Epidermal melanocyte (primary cell): Measurements from ENCODE around the gene YKT6.

ENCODE experiments used
- DNase-seq: peaks from one replicate; pipeline ENCODE4 v3.0.0; 2011; ENCODE audit warnings: low spot score; ENCODE audit not compliant: insufficient read length

The YKT6 gene

DNA sequence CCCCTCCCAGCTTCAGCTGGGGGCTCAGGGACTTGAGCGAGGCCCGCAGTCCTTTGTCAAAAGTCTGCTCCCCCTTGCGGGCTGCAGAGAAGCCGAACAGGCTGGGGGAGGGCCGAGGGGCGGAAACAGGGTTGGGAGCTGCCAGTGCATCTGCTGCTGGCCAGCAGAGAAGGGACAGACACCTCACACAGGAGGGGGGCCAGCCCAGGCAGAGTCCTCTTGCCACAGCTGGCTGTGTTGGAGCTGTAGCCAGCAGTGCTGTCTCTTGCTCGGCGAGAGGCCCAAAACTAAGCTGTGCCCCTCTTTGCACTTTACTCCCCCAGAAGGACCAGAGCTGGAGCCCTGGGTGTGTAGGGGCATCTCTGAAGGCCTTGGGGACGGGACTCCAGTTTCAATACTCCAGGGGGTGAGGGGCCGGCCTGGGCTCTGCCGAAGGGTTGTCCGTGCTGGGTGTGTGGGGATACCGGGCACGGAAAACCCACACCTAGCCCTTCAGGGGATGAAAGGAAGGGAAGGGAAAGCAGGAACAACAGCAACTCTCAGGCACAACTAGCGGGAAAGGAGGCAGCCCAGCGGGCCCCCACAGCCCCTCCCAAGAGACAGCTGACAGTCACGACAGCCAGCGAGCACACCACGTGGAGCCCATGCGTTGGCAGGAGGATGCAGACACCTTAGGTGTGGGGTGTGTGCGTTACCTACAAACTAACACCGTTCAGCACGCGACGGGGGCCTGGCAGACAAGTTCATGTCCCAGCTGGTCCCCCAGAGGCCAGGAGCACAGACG is 17.8 kb downstream of the YKT6 start:
- no peak for DNase-seq

DNA sequence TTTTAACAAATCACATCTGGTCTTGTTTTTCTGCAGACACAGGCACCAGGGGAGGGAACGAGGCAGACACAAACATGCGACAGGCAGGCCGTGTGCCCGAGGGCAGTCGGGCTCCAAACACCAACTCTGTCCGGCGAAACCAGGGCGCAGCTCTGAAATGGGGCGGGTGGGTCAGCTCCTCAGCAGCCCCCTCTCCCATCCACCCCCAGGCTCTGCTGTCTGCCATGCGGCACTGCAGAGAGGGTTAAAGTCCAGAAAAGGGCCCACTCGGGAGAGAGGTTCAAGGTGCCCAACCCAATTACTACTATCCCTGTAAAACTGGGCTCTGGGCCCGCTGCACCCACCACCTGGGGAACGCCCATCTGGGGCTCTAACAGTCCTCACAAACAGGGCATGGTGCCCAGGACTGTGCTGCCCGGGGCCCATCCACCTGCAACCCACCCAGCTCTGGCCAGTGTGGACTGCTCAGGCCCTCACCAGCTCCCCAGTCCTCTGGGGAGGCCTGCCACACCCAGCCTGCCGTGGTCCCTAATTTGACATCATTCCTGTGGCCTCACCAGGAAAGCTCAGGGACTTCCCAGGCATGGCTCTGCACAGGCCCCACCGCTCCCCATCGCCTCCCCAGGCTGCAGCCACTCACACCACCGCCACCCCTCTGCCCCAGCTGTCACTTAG is 18.7 kb downstream of the YKT6 start:
- no peak for DNase-seq

DNA sequence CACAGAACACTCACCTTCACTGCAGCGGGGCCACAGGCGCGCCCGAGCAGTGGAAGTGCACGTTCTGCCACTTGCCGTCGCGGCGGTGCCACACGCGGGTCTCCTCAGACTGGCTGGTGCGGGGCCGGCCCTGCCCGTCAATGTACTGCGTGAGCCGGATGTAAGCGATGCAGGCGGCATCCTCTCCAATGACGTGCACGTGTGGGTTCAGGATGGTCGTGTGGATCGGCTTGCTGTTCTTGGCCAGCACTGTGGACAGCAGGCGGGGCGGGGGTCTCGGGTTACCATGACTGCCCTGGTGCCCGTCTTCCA is 19.2 kb downstream of the YKT6 start:
- DNase-seq: no peak

DNA sequence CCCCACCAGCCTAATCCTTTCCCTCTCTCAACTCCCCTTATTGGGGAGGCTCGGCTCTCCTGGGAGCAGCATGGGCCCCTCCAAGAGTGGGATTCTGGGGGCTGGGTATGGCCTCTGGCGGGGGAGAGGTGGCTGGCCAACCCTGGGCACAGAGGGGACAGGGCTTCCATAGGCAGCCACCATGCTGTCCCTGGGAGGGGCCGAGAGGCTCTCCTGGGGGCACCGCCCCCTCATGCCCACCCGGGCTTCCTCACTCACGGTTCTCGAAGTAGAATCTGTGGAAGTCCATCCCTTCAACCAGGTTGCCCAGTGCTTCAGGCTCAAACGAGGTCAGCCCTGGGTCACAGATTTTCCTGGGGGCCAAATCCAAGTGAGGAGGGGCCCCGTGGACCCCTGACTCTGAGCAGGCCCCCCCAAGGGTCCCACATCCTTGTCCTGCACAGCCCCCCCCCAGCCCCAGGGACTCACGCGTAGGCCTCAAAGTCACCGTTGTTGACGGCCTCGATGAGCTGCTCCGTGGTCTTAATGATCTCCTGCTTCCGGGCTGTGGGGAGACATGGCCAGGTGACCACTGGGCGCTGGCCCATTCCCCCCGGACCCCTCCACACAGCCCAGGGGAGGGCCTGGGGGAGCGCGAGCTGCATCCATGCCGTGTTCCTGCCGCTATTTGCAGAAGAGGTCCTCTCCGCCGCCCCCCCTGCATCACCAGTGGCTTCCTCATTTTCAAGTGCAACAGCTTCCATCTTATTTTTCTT is 19.8 kb downstream of the YKT6 start:
- no peak for DNase-seq

DNA sequence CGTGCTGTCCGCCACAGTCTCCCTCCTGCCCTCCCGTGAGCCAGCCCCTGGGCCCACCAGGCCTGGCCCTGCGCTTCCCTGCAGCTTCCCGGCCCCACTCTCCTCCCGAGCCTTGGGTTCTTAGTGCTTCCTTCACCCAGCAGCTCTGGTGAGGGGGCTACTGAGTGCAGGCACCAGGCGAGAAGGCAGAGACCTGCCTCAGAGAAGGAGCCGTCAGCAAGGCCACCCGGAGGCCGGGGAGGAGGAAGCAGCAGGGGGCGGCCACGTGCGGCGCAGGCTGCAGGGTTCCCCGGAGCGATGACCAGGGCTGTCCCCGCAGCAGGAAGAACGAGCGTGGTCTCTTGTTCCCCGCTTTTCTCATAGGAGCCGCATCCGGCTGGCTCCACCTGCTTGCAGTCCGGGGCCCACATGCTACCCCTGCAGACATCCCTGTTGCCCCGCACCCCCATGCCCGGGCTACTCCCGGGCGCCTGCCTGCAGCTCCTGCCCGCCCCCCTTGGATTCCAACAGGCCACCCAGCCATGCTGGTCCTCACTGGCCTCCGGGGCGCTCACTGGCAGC is 20.5 kb downstream of the YKT6 start:
- no peak for DNase-seq

DNA sequence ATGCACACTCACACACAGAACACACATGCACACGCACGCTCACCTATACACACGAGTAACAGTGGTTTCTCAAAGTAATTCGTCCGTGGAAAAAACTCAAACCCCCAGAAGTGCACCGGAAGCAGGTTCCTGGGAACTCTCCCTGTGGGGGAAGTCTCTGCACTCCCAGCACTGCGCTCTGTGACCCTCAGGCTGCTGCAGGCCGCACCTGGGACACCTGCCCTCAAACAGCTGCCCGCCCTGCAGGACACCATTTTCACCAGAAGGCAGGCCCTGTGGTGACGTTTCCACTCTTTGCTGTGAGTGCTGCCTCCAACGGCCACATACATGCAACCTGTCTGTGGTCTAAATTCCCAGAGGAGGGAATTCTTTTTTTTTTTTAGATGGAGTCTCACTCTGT is 21.3 kb downstream of the YKT6 start:
- DNase-seq: no peak

DNA sequence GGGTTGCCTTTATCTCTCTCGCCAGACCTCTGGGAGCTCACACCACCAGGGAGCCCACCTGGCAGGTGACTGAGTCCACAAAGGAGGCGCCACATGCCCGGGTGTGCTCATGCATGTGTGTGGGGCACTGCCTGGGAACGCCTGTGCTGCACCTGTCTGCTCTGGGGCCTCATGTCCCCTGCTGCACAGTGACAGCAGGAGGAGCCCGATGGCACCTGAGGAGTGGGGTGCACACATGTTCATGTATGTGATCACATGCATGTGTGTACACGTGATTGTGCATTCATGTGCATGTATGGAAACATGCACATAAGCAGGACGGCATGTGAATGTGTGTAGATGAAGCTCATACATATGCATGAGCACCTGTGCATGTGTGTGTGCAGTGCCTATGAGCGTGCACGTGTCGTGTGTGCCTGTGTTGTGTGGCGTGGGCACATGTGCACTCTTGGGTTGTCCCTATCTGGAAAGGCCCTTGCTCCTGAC is 22.0 kb downstream of the YKT6 start:
- DNase-seq: no peak

DNA sequence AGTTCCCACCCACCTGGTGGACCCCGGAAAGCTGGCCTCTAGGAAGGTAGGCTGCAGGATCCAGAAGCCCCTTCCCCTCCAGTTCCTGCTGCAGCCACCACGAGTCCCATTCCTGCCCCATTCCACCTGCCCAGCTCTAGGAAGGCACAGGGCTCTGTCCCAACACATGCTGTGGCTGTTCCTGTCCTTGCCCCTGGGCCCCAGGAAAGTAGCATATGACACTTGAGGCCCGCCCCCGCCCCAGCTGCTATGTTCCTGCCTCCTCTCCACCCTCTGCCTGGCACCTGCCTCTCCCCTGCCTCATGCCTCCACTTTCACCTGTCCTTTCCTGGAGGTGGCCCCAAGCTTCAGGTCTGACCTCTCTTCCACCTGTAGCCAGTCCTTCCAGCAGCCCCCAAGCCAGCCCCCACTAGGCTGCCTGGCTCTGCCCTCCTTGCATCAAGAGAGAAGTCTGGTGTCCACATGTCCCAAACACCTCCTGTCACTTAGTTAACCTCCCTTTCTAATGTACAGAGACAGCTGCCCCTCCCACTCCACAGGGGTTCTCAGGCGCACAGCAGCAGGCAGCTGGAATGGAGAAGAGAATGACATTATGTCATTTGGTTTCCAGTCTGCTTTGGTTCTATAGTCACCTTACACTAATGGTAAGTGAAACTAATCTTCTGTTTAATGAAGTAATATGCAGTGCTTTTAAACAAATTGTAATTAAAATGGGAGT is 22.7 kb downstream of the YKT6 start:
- DNase-seq: no peak

DNA sequence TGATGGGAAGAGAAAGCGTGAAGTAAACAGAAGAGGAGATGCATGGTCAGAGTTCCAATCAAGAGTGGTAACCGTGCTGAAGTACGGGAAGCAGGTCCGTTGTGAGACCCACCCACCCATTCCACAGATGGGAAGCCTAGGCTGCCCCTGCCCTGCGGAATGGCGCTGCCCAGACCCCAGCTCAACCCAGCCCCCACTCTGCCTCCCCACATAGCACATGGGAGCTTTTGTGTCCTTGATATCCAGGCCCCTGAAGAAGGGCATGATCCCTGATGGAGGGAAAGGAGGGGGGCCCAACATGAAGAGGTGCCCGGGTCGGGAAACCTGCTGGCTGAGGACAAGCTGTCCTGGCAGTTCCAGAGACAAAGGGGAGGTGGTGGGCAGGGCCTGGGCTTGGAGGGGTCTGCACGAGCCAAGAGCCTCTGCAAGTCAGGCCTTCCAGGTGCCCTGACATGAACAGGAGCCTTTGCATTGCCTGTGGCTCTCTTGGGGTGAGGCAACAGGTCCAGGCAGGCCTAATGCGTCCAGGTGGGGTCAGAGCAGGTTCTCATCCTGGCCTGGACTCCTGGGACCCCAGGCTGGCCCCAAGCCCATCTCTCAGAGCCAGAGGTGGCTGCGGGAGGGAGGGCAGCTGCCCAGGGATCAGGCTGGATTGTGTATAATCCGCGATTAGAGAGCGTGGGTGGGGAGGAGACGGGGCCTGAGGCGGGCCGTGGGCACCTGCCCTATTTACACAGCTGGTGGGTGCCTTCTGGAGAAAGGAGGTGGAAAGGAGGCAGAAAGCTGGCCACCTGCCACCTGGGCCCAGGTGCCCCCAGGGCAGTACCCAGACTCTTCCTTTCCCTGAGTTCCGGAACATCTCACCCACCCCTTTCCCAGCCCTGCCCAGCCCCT is 23.5 kb downstream of the YKT6 start:
- DNase-seq: no peak

DNA sequence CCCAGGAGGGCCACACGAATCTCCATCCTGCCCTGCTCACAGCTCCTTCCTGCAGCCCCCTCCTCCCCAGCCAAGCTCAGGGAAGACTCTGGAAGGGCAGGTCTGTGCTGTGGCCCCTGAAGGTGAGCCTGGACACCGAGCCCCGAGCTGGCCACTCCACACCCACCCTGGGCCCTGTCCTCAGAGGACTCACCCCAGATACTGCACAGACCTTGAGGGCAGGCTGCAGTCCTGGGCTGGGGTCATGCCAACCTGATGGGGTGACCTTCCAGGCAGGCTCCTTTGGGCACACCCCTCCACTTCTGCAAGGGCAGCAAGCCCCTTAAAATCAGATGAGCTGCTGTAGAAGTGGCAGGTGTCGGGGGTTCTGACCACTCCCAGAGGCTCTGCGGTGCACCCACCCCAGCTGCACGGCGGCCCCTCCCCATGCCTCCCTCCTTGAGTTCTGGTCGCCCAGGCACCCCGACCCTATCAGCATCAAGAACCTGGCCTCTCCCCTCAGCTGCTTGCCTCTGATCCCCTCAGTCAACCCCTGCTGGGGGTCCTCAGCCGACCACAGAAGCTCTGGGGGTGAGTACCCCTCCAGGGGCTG is 24.3 kb downstream of the YKT6 start:
- no peak for DNase-seq

DNA sequence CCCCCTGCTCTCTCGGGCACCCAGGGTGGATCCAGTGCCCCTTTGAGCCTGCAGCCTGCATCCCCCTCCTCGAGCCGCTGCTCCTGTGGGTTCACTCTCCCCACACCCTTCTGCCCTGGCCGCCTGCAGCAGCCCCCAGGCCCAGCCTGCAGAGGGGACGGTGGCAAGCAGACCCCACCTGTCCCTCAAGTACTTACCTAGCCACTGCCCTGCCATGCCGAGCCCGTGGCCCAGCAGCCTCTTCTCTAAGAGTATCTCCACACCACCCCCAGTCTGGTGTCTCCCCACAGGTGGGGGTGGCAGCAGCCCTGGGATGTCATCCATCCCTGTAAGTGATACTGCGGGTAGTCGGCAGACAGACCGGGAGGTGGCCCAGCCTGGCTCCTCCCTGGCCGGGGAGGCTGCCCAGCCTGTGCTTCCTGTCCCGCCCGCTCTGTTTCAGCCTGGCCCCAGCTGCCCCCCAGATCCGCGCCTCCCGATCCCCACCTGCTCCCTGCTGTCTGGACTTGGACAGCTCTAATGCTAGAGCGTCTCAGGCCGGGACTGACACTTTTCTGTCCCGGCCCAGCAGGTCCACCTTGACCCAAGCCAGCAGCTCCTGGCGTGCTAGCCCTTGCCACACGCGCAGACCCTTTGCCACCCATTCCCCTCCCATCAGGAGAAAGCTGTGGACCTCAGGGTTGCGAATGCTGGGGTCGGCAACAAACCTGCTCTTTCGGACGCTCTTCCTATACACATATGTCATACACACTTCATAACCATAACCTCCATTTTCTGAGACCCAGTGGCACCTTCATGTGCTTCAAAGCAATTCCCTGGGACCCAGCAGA is 25.0 kb downstream of the YKT6 start:
- no peak for DNase-seq

DNA sequence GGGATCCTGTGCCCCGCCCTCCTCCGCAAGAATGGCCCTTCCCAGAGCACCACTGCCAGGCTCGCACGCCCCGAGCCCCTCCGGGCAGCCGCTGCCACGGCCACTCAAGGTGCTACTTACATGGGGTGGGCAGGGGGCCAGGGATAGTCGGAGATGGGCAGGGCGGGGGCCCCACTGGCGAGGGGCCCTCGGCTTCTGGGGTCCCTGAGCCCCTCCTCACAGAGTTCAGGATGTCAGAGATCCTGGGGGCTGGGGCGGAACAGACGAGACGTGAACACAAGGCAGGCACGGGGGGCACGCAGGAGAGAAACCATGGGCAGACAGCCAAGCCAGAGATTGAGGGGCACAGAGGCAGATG is 25.6 kb downstream of the YKT6 start:
- no peak for DNase-seq

DNA sequence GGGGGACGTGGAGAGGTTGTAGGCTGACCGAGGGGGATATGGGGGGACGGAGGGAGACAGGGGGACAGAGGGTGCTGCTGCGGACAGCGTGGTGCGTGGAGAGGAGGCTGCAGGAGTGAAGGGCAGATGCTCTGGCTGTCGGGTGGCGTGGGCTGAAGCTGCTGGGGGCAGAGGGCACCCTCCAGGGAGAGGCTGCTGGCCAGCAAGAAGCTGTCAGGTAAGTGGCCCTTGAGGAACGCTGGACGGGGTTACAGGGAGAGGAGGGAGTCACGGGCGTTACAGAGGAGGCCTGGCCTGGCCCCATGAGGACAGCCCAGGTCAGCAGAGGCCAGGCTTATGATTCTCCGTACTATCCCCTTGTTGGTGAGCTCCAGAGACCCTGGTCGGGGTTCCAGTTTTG is 27.1 kb downstream of the YKT6 start:
- DNase-seq: no peak

DNA sequence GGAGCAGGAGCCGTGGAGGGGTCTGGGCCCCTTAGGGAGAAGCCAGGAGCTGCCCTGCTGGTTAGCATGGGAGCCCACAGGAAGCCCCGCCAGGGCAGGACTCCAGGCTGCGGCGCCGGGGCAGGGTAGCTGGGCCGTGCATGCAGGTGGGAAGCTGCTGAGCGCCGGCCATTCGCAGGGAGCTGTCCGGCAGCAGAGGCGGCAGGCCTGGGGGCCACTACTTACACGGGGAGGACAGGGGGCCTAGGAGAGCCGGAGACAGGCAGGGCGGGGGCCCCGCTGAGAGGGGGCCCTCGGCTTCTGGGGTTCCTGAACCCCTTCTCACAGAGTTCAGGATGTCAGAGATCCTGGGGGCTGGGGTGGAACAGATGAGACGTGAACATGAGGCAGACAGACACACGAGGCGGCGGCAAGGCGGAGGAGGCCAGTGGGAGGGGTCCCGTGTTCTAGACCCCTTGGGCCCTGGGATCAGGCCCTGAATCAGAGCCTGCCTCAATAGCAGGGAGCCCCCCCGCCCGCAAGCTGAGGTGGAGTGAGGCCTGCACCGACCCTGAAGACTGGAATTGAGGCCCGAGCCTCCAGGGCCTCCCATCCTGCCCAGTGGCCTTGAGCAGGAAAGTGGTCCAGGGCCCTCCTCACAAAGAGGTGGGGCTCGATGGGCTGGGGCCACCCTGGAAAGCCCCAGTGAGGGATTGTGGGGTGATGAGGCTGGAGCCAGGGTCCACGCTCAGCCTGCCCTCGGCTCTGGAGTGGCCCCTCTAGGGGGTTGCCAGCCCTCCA is 28.0 kb downstream of the YKT6 start:
- DNase-seq: no peak

DNA sequence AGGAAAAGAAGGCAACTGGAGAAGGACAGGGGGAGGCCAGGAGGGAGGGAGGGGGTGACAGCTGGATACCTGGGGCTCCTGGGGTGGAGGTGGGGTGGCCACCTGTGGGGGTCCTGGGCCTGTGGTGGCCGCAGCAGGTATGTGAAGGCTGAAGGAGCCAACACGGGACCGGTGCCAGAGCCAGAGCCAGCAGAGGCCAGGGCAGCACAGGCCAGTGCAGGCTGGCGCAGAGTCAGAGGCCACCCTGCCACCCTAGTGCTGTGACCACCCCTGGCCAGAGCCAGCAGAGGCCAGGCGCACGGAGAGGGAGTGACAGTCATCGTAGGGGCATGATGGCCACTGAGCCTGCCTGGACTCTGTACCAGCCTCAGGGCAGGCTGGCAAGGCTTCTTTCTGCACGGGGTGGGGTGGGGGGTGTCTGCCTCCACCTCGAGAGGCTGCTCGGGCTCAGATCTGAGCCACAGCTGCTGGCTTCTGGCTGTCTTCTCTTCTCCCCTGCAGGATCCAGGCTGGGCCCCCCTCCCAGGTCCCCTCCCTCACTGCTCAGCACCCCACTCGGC is 28.8 kb downstream of the YKT6 start:
- DNase-seq: no peak

DNA sequence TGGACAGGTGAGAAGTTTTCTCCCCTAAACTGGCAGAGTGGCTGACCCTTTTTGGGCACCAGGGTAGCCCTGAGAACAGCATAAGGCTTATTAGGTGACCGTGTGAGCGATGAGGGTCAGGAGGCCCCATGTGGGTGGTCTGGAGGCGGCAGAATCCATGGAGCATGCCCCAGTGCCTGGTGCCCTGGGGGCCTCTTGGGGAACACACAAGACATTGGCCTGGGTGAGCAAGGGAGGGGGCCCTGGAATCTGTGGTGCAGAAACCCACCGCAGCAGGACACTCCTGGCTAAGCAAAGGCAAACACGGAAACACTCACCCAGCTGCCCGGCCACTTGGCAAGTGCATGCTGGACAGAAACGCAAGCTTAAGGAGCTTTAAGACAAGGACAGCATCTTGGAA is 29.5 kb downstream of the YKT6 start:
- no peak for DNase-seq

DNA sequence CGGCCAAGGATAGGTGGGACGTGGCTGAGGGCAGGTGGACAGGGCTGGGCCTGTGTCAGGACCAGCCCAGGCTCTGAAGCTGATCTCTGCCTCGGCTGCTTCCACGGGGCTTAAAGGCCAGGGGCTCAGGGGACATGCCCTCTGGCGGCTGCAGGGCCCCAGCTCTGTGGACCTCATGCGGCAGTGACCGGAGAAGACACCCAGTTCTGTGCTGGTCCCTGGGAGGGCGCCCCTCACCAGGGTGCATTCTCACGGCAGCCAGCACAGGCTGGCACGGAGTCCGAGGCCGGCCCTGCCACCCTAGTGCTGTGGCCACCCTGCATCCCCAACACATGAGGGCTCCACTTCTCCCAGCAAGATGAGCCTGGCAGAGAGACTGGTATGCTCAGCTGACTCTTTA is 30.3 kb downstream of the YKT6 start:
- DNase-seq: no peak

DNA sequence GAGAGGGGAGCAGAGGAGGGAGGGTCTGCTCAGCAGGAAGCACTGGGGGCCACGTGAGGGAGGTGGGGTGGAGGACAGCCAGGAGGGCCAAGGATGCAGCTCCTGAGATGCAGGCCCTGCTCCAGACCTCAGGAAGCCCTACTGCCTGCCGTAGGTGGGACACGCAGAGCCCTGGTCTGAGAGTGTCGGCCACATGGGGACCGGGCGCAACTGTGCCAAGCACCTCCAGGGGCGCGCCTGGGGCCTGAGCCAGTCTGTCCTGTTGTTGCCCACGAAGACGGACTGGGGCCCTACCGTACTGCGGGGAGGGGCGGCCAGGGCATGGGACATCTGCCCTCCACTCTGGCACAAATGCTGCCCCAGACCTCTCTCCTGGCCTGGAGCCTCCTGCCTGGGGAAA is 31.6 kb downstream of the YKT6 start:
- no peak for DNase-seq
